Measurements from ENCODE around the gene BMP2K. TPM values are rescaled to one million over a fixed set of nuclear protein-coding genes. Genes with fewer than 3 reads are reported as not detected.
A peak's percentile ranks its signal among the peaks of the same experiment; 100 is the strongest.

Gene BMP2K
- total and polyA plus RNA-seq, 7 donors, result 13.2 to 37.9 (median 30.0) TPM

DNA sequence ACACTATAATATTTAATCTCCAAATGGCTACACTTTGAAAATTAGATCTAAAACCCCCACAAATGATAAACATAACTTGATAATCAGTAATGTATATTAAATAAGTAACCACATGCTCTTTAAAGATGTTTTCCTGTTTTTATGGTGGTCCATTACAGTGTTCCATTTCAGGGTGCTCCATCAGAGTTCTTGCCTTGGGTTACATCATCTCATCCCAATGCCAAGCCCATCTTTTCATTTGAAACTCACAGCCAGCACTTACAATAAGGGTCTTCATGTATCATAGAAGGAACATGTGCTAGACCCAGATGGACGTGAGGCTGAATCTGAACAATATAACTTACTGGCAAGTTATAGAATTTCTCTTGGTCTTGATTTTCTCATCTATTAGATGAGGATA lies 173.6 kb downstream of the BMP2K start:
- no peak for TF ChIP-seq POLR2A (IDR thresholded peaks at IDR 0.05)
- H3K9me3 ChIP-seq, result no peaks in the 10 kb centered on the region
- no peak for DNase-seq
- H3K27ac ChIP-seq, result no peak overlapping the region
- no peaks in the 10 kb centered on the region for H3K36me3 ChIP-seq
- no peak overlapping the region for H3K4me3 ChIP-seq
- WGBS, 2 donors, result 90% methylated on average over 1 of the region's 1 CpG
- intact Hi-C loops (cut with DNase I), result loop anchor here (5.0 to 10.0 kb wide), 4 partner anchors 625 to 1388 kb away; partner anchors contain the start of genes ANTXR2 and CFAP299
- no peaks in the 10 kb centered on the region for H3K4me1 ChIP-seq
- no peaks in the 10 kb centered on the region for H3K27me3 ChIP-seq

DNA sequence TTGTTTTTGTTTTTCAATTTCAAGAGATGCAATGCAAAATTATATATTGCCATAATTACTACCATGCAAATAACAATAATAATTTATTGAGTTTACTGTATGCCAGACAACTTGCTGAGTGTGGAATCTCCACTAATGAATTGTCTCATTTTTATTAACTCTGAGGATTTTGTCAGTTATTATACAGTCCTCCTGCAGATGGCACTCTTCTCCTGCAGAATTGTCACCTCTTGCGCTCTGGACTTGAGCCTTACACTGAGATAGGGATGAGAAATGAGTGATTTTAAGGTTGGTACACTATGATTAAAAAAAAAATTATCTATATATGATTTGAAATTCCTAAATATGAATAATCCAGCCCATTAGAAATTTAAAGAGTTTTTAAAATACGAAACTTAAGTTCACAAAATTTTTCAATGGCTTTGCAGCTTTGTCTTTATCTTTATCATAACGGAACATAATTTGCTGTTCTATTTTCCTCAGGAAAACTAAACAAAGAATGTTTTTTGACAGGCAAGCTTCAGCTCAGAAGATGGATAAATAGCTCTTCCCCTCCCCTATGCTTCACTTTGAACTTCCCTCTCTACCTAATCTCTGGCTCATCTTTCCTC lies 175.8 kb downstream of the BMP2K start:
- TF ChIP-seq, protein P1, sequence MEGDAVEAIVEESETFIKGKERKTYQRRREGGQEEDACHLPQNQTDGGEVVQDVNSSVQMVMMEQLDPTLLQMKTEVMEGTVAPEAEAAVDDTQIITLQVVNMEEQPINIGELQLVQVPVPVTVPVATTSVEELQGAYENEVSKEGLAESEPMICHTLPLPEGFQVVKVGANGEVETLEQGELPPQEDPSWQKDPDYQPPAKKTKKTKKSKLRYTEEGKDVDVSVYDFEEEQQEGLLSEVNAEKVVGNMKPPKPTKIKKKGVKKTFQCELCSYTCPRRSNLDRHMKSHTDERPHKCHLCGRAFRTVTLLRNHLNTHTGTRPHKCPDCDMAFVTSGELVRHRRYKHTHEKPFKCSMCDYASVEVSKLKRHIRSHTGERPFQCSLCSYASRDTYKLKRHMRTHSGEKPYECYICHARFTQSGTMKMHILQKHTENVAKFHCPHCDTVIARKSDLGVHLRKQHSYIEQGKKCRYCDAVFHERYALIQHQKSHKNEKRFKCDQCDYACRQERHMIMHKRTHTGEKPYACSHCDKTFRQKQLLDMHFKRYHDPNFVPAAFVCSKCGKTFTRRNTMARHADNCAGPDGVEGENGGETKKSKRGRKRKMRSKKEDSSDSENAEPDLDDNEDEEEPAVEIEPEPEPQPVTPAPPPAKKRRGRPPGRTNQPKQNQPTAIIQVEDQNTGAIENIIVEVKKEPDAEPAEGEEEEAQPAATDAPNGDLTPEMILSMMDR (IDR thresholded peaks at IDR 0.05), result peak; percentile 53 to 69 (median 64)
- TF ChIP-seq POLR2A (IDR thresholded peaks at IDR 0.05), result no peak
- Histone ChIP-seq H3K27me3 (no peaks in the 10 kb centered on the region), H3K36me3 (no peaks in the 10 kb centered on the region), H3K9me3 (no peaks in the 10 kb centered on the region), H3K4me3 (no peak overlapping the region), H3K4me1 (no peaks in the 10 kb centered on the region), H3K27ac (no peak overlapping the region)
- intact Hi-C loops (cut with DNase I), result loop anchor here (2.0 to 10.0 kb wide), 5 partner anchors 623 to 1385 kb away; partner anchors contain the start of genes ANTXR2 and CFAP299
- DNase-seq, result no peak
- WGBS, 2 donors, result 66 to 69% methylated on average over 3 of the region's 3 CpGs

DNA sequence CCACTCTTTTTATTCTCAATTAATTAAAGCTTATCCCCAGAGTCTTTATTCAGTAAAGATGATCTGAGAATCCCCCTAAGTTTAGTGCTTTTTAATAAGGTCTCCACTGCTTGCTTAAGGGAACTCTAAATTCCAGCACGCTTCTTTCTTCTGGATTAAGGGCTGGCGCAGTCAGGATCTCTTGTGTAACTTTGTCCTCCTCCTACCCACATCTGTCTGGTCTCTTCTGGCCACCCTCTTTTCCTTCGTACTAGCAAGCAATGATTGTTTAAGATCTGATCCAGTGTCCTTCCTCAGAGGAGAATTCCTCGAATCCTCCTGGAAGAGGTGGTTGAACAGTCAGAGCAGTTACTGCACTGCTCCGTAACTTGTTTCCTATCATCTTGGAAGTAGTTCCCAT lies 177.1 kb downstream of the BMP2K start:
- H3K27me3 ChIP-seq, result no peaks in the 10 kb centered on the region
- H3K9me3 ChIP-seq, result no peaks in the 10 kb centered on the region
- H3K36me3 ChIP-seq, result no peaks in the 10 kb centered on the region
- TF ChIP-seq EP300 (IDR thresholded peaks at IDR 0.05) (no peak), POLR2A (IDR thresholded peaks at IDR 0.05) (no peak), POLR2AphosphoS5 (IDR thresholded peaks at IDR 0.05) (no peak)
- TF ChIP-seq, protein P1 (IDR thresholded peaks at IDR 0.05), result no peak
- peak overlapping the region in 1 of 4 donors; percentile 30 for H3K27ac ChIP-seq
- intact Hi-C loops (cut with DNase I), result loop anchor here (2.0 to 10.0 kb wide), 5 partner anchors 622 to 1384 kb away; partner anchors contain the start of genes ANTXR2 and CFAP299
- no peaks in the 10 kb centered on the region for H3K4me1 ChIP-seq
- no peak for DNase-seq
- WGBS, 2 donors, result 90 to 91% methylated on average over 5 of the region's 5 CpGs
- H3K4me3 ChIP-seq, result no peak overlapping the region

DNA sequence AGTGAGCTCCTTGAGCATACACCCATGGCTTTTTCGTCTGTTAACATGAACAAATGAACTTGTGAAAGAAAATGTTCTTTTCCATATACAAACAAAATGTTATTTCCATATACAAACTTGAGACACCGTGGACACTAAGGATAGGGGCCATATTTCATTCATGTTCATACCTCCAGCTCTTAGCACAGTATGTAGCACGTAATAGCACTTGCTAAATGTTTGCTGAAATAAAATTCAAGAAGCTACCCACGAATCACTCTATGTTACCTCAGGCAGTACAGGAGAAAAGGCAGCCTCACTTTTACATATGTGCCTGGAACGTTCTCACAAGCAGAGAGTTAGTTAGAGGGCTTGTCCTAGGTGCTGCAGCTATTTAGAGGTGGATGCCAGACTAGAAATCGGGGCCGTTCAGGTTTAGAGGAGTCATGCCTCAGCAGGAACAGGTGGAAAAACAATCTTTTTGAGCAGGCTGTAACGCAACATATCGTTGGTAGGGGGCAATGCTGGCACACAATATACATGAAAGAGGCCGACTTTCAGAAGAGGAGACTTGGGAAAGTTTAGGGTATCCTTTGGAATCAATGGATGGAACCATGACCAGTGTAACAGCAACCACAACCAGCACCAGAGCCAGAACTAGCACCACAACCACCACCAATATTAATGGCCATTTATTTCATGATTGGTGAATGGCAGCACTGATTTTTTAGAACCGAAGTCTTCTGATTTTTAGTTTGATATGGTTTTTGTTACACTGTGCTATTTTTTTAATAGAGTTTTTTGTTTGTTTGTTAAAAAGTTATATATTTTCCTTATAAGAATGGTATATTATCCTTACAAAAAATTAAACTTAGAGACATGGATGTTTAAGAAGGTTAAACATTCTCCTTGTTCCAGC lies 177.9 kb downstream of the BMP2K start:
- H3K36me3 ChIP-seq, result no peaks in the 10 kb centered on the region
- no peak overlapping the region for H3K4me3 ChIP-seq
- 37 to 49% methylated on average over 11 of the region's 11 CpGs for WGBS, 2 donors
- H3K9me3 ChIP-seq, result no peaks in the 10 kb centered on the region
- peak overlapping the region in 1 of 4 donors; percentile 30 for H3K27ac ChIP-seq
- no peak for TF ChIP-seq POLR2AphosphoS5 (IDR thresholded peaks at IDR 0.05)
- TF ChIP-seq EP300 (IDR thresholded peaks at IDR 0.05), result no peak
- TF ChIP-seq, protein P1 (IDR thresholded peaks at IDR 0.05), result peak in 3 of 4 experiments; percentile 19 to 34 (median 26)
- TF ChIP-seq POLR2A (IDR thresholded peaks at IDR 0.05), result no peak
- no peaks in the 10 kb centered on the region for H3K4me1 ChIP-seq
- intact Hi-C loops (cut with DNase I), result loop anchor here (2.0 to 10.0 kb wide), 5 partner anchors 621 to 1383 kb away; partner anchors contain the start of genes ANTXR2 and CFAP299
- no peaks in the 10 kb centered on the region for H3K27me3 ChIP-seq
- DNase-seq, result no peak

DNA sequence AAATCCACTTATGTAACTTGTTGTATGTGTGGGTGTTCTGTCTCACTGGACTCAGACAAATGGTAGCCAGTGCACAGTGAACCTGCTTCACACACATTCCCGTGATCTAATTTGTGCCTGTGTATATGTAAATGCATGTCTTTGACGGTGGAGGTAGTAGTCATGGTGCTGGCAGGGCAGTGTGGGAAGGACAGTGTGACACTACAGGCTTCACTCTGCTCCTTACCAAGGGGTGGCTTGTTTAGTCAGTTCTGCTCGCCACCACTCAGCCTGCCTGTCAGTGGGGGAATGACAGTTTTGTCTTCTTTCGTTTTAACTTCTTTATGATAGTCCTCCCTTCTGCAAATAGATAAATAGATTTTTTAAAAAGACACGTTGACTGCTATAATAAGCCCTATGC lies 180.8 kb downstream of the BMP2K start:
- TF ChIP-seq POLR2A (IDR thresholded peaks at IDR 0.05) (no peak), EP300 (IDR thresholded peaks at IDR 0.05) (no peak), POLR2AphosphoS5 (IDR thresholded peaks at IDR 0.05) (no peak)
- TF ChIP-seq, protein P1 (IDR thresholded peaks at IDR 0.05), result no peak
- no peak overlapping the region for H3K4me3 ChIP-seq
- no peaks in the 10 kb centered on the region for H3K36me3 ChIP-seq
- no peaks in the 10 kb centered on the region for H3K4me1 ChIP-seq
- no peak for DNase-seq
- H3K9me3 ChIP-seq, result no peaks in the 10 kb centered on the region
- no peaks in the 10 kb centered on the region for H3K27me3 ChIP-seq
- 86 to 89% methylated on average over 5 of the region's 5 CpGs for WGBS, 2 donors
- H3K27ac ChIP-seq, result no peak overlapping the region
- intact Hi-C loops (cut with DNase I), result loop anchor here (10.0 kb wide), 1 partner anchor 618 kb away; no protein-coding TSS in a partner anchor
